Activated CD8-positive, alpha-beta memory T cell treated with anti-CD3 and anti-CD28 coated beads, Interleukin-2, amount 50 U/mL, for 1 hour (primary cell): Measurements from ENCODE around the gene MPV17L.
"Not testable (repeated sequence)": the region's sequence is repeated elsewhere in the genome, so short reads cannot be mapped to it uniquely, and the experiment has no call there.

Experiments used
- DNase-seq: peaks from one replicate; pipeline ENCODE4 v3.0.0-alpha.2; 2020; ENCODE audit errors: extremely low read depth

Gene MPV17L

DNA sequence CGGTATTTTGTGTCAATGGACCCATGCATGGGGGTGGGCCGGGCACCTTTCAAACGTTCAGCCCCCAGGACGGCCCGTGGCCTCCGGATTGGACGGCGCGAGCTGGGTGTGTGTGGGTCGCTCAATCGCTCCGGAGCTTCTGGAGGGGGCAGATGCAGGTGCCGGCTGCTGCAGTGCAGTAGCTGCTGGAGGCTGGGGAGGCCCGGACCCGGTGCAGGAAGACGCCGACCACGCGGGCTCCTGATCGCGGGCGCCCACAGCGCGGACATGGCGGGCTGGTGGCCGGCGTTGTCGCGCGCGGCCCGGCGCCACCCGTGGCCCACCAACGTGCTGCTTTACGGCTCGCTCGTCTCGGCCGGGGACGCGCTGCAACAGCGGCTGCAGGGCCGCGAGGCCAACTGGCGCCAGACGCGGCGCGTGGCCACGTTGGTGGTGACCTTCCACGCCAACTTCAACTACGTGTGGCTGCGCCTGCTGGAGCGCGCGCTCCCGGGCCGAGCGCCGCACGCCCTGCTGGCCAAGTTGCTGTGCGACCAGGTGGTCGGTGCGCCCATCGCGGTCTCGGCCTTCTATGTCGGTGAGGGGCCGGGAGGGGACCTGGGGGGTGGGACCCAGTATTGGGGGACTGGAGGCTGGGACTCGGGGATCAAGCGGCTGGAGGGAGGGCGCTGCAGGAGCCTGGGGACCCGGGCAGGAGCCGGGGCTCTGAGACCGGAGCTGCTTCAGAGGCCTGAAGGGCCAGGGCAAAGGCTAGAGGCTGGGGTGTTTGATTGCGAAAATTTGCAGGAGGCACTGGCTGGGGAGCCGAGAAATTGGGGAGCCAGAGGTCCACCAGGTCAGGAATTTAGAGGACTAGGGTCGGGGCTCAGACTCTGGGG, at the start of gene MPV17L:
TSS of gene MPV17L (plus strand) at position 124 of the 878 bp plus-strand sequence. CDS start at position 268, 144 bp downstream.
- DNase-seq, result not testable (repeated sequence)

DNA sequence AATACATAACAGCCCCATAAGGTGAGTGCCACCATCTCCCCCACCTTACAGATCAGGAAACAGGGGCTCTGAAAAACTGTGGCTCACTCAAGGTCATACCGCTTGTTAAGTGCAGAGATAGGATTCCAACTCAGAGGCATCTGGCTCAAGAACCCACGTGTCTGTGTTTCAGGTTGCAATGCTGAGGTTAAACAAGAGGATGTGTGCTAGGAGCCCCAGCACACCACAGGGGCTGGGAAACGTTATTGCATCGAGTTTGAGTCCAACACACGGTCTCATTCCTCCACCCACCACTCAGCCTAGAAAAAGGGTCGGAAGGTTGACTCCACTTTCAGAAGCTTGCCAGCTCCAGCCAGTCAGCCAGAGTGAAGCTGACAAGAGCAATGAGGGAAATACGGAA, 46.8 kb upstream of the MPV17L start:
- not testable (repeated sequence) for DNase-seq

DNA sequence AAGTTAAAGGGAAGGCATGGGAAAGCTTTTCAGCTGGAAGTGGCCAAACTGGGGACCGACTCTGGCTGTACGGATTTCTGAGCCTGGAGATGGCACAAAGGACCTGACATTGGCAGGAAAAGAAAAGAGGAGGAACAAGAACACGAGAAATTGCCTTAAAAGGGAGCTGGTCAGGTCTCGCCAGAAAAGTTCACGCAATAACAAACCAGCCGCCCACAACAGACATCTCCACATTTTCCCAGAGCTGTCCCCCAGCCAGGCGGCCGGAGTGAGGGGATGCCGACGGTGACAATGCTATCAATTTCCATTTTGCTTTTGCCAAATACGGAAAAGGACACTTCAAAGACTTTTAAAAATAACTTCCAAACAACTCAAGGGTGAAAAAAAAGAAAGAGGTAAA, 44.3 kb upstream of the MPV17L start:
- not testable (repeated sequence) for DNase-seq

DNA sequence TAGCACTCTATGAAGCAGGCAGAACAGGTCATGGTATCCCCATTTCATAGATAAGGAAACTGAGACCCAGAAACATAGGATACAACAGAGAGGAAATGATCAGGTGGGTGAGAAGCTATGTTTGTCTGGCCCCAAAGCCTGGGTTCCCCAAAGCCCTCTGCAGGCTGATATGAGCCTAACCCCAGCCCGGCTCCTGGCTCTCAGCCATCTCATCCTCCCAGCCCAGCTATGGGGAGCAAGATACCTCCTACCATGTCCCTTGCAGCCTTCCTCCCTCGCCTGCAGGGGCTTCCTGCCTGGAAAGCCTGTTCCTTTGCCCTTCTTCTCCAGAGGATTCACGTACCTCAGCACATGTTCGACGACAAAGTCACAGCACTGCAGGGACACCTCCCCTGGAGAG, 43.8 kb upstream of the MPV17L start:
- not testable (repeated sequence) for DNase-seq

DNA sequence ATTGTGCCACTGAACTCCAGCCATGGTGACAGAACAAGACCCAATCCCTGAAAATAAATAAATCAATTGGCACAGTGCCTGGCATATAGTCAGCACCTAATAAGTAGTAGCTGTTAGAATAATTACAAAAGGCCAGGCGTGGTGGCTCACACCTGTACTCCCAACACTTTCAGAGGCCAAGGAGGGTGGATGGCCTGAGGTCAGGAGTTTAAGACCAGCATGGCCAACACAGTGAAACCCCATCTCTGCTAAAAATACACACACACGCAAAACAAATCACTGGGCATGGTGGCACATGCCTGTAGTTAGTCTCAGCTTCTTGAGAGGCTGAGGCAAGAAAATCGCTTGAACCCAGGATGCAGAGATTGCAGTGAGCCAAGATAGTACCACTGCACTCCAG, 42.7 kb upstream of the MPV17L start:
- DNase-seq, result not testable (repeated sequence)

DNA sequence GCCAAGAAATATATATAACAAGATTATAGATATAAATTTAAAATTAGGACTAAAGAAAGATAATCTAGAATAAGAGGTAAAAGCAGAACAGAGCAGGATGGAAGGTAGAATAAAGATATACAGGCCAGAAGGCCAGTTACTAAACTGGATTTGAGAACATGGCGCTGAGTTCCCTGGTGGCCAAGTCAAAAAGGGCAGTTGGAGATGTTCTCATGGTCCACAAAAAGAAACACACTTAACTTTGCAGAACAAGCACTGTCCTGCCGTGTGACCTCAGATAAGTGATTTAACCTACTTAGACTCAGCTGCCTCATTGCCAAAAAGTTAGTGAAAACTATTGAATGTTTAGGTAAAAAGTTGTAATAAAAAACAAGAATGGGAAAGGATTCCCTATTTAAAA, 40.7 kb upstream of the MPV17L start:
- DNase-seq, result not testable (repeated sequence)

DNA sequence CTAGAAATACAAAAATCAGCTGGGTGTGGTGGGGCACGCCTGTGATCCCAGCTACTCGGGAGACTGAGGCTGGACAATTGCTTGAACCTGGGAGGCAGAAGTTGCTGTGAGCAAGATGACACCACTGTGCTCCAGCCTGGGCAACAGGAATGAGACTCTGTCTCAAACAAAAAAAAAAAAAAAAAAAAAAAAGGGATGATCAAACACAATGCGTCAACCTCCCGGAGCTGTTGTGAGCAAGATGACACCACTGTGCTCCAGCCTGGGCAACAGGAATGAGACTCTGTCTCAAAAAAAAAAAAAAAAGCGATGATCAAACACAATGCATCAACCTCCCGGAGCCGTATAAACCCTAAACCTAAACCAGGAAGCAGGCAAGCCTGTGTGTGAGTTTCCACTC, 38.1 kb upstream of the MPV17L start:
- not testable (repeated sequence) for DNase-seq

DNA sequence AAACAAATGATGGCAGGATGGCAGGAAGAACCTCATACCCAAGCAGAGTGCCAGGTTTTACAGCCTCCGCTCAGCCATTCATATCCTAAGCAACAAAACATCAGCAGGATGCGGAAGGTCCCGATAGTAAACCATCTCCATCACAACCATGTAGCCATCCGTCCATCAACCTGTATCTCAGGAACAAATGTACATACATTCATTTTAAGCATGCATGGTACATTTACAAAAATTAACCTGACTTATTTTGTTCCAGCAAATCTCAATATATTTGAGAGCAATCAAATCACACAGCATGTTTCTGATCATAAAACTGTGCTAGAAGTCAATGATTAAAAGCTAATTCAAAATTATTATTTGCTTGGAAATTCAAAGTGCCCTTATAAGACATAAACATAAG, 17.4 kb upstream of the MPV17L start, which contains the start of gene NPIPA5:
TSS of gene NPIPA5 (minus strand) at position 101 of the 400 bp plus-strand sequence. CDS start at position 101, 0 bp downstream.
- not testable (repeated sequence) for DNase-seq

DNA sequence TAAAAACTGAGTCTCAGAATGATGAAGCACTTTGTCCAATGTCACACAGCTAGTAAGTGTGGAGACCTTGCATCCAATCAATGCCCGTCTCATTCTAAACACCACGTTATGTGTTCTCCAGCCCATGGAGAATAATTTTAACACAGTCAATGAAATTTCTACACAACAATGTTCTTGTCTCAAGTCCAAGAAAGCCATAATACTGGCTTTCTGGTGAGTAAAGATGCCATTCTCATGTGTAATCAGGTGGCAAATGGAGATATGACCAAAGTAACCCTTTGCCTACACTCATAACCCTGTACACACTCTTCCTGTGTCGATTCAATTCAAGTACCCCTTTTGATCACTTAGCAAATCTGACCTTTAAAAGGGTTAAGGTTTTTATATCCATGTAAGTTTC, 12.7 kb upstream of the MPV17L start:
- DNase-seq, result not testable (repeated sequence)

DNA sequence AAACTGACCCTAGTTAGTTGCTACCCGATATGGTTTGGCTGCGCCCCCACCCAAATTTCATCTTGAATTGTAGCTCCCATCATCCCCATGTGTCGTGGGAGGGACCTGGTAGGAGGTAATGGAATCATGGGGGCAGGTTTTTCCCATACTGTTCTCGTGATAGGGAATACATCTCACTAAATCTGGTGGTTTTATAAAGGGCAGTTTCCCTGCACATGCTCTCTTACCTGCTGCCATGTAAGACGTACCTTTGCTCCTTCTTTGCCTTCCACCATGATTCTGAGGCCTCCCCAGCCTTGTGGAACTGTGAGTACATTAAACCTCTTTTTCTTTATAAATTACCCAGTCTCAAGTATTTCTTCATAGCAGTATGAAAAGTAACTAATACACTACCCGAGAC, 7.5 kb upstream of the MPV17L start:
- DNase-seq, result not testable (repeated sequence)

DNA sequence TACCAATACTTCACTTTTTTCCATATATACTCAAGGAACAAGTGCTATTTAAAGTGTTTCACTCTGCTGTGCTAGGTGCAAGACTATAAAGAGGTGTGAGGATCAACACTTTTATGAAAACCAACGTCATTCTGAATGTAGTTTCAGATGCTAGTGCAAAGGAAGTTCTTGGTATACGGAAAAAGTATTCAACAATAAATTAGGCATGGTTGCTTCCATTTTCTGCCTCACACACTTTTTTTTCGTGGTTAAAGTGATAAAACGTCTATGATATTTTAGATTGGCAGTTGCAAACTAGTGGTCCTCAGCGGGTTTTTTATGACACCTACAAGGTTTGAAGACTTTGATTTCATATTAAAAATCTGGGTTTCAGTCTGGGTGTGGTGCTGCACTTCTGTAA, 5.6 kb upstream of the MPV17L start:
- DNase-seq, result not testable (repeated sequence)

DNA sequence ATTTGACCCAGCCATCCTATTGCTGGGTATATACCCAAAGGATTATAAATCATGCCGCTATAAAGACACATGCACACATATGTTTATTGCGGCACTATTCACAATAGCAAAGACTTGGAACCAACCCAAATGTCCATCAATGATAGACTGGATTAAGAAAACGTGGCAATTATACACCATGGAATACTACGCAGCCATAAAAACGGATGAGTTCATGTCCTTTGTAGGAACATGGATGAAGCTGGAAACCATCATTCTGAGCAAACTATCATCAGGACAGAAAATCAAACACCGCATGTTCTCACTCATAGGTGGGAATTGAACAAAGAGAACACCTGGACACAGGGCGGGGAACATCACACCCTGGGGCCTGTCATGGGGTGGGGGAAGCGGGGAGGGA, 2.5 kb upstream of the MPV17L start:
- not testable (repeated sequence) for DNase-seq

DNA sequence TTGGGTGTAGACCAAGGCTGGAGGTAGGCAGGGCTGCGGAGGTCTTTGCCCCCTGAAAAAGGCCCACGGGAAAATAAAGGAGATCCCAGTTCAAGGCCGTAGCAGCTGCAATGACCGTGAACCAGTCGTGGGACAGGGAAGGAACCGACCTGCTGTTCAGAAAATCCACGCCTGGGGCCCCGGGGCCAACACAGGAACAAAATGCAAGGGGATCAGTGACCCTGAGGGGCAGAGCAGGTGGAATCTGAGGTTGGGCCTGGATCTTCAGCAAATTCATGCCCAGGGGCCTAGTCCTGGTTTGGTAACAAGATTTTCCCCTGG, 915 bp downstream of the MPV17L start:
- DNase-seq, result not testable (repeated sequence)

DNA sequence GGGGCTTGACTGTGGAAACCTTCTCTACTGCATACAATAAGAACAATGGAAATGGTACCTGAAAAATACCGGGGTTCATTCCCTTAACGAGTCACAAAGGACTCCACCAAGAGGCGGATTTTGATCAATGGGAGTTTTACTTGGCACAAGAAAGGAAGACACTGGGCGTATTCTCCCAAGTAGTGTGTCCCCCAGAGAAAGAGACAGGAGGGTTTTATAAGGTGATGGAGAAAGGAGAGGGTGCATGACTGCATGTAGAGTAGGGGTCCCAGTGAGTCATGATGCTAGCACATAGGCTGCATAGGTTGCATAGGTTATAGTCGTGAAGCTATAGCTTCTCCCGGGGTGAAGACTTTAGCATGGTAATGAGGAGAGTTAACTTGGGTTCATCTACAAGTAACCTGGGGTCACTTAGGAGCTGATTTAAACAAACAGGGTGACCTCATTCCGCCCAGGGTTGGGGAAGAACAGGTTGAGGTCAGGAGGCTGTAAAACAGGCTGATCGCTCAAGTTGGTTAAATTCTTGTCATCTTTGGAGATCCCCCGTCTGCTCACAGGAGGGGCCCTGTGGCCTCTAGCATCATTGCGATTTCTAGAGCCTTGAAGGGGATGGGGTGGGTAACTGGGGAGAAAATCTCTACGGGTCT, 1.5 kb downstream of the MPV17L start:
- no peak for DNase-seq

DNA sequence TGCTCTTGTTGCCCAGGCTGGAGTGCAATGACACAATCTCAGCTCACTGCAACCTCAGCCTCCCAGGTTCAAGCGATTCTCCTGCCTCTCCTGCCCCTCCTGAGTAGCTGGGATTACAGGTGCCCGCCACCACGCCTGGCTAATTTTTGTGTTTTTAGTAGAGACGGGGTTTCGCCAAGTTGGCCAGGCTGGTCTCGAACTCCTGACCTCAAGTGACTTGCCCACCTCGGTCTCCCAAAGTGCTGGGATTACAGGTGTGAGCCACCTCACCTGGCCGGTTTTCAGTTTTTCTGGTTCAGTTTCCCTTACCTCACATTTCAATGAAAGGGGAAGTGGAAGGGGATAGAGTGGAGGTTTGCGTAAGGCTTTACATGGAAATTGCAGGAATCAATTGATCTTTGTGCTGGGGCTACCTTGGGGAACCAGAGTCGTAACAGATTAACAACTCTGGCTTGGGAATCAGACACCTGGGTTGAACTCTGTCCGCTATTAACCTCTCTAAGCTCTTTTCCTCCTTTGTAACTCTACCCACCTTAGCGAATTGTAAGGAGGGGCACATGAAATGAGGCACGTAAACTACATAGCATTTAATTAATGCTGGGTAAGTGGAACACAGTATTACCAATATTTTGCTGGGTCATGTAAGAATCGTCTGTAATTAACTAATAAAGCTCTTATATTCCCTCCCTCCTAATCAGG, 3.2 kb downstream of the MPV17L start:
- DNase-seq, result no peak

DNA sequence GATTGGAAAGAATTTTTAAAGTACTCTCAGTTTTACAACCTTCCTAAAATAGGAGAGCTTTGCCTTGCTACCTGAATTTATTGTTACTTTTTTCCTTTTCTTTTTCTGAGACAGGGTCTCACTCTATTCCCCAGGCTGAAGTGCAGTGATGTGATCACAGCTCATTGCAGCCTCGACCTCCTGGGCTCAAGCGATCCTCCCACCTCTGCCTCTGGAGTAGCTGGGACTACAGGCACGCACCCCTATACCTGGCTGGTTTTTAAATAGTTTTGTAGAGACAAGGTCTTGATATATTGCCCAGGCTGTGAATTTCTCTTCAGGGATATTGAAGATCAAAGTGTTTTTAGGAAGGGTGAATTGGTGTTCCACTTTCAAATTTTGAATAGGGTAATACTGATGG, 3.8 kb downstream of the MPV17L start:
- no peak for DNase-seq

DNA sequence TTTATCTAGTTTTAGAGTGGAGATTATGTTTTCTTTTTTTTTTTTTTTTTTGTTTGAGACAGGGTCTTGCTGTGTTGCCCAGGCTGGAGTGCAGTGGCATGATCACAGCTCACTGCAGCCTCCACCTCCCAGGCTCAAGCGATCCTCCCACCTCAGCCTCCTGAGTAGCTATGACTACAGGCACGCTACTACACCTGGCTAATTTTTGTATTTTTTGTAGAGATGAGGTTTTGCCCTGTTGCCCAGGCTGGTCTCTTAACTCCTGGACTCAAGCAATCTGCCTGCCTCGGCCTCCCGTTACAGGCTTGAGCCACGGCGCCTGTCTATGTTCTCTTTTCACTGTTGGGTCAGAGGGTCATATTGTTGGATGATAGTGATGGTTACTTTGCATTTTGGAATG, 4.8 kb downstream of the MPV17L start:
- not testable (repeated sequence) for DNase-seq

DNA sequence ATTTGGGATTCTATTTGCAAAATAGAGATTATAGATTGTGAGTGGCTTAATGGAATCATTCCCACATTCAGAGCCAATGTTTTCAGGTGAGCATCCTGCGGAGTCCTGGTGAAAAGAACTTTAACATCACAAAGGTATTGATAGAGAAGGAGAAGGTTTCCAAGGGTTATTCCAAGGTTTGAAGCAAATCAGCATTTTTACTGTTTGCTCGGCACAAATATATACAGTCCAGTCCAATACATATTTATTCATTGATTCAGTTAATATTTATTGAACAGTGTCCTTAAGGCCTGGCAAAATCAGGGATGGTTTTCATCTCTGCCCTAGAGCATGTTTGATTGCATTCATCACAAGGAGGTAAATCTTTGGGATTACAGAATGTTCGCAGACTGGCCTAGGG, 6.4 kb downstream of the MPV17L start:
- no peak for DNase-seq

DNA sequence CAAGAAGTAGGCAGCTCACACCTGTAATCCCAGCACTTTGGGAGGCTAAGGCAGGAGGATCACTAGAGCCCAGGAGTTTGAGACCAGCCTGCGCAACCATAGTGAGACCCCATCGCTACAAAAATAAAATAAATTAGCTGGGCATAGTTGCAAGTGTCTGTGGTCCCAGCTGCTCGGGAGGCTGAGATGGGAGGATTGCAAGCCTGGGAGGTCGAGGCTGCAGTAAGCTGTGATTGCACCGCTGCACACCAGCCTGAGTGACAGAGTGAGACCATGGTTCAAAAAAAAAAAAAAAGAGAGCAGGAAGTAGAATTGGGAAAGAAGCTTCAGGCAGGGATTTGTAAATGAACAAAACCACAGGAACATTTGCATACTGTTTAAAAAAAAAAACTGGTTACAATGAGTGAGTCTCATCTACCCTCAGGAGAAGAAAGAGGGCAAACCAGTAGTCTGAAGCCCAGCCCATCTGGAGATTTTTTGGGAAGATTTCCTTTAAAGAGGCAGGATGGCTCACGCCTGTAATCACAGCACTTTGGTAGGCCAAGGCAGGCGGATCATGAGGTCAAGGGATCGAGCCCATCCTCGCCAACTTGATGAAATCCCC, 7.9 kb downstream of the MPV17L start:
- no peak for DNase-seq

DNA sequence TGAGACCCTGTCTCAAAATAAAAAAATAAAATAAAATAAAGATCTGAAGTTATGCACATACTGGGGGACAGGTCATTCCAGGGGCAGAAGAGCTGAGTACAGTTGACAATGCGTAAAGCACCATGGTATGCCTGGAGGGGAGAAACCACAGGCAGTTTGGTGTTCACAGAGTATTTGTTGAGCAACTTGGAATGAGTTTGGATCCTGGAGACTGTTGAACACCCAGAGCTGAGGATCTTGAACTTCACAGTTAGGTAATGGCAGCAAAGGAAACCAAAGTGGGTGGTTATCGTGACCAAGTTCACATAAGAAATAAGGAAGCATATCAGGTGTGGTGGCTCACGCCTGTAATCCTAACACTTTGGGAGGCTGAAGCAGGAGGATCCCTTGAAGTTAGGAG, 8.5 kb downstream of the MPV17L start:
- not testable (repeated sequence) for DNase-seq

DNA sequence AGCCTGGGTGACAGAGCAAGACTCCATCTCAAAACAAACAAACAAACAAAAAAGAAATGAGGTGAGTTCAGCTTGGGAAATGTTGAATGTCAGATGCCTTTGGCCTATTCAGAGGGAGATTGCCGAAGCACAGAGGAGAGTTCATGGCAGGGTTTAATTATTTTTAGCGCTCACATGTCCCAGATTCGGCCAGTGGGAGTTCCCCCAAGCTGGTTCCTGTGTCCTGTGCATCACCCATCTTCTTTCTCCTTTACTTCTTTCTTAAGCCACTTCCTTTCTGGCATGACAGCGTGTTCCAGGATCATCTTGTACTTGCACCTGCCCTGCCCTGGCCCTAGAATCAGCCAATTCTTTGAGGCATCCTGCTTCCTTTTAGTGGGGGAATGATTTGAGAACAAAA, 9.2 kb downstream of the MPV17L start:
- DNase-seq, result no peak

DNA sequence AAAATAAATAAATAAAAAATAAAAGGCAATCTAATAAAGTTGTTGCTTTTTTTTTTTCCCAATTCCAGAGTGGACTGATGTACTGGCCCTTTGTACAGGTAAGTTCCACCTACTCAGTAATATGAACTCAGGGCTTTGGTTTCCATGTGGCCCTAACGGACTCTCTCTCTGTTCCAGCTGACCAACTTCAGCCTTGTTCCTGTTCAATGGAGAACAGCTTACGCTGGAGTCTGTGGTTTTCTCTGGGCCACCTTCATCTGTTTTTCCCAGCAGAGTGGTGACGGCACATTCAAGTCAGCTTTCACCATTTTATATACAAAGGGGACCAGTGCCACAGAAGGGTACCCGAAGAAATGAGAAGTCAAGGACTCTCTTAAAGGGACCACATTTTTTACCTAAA, 12.2 kb downstream of the MPV17L start:
- not testable (repeated sequence) for DNase-seq
